Measurements from ENCODE around the gene GMDS. TPM values are rescaled to one million over a fixed set of nuclear protein-coding genes. Genes with fewer than 3 reads are reported as not detected.
A peak's percentile ranks its signal among the peaks of the same experiment; 100 is the strongest.

Gene GMDS
- total RNA-seq, 1 donor from 2014 or later, result 30.1 TPM

- intact Hi-C loops (cut with micrococcal nuclease), result no loop called here
- POLR2A ChIA-PET, result no interaction called here
- Mint-ChIP-seq H3K27ac (no peak overlapping the region), H3K4me1 (peaks cover 9% of the 10 kb centered on the region), H3K36me3 (ENCODE audit: low read depth) (no peaks in the 10 kb centered on the region), H3K9me3 (no peaks in the 10 kb centered on the region), H3K4me3 (no peak overlapping the region), H3K27me3 (no peaks in the 10 kb centered on the region)
- no peak for ATAC-seq (ENCODE audit: low read depth)
- CTCF ChIA-PET, result no interaction called here
- no peak for TF ChIP-seq CTCF (IDR thresholded peaks at IDR 0.05)
- DNase-seq, result no peak
Observed at GRCh38 chr6:2133716-2134310, 111.6 kb downstream of the GMDS start.

GRCh38 chr6:2132916-2133315, 112.5 kb downstream of the GMDS start:
- H3K4me1 Mint-ChIP-seq, result peaks cover 13% of the 10 kb centered on the region
- no peak overlapping the region for H3K4me3 Mint-ChIP-seq
- no peaks in the 10 kb centered on the region for H3K27me3 Mint-ChIP-seq
- DNase-seq (no peak), ATAC-seq (ENCODE audit: low read depth) (no peak)
- no peak for TF ChIP-seq CTCF (IDR thresholded peaks at IDR 0.05)
- no peak overlapping the region for H3K27ac Mint-ChIP-seq
- no peaks in the 10 kb centered on the region for H3K36me3 Mint-ChIP-seq (ENCODE audit: low read depth)
- CTCF ChIA-PET, result no interaction called here
- POLR2A ChIA-PET, result no interaction called here
- H3K9me3 Mint-ChIP-seq, result no peaks in the 10 kb centered on the region
- intact Hi-C loops (cut with micrococcal nuclease), result no loop called here

DNA sequence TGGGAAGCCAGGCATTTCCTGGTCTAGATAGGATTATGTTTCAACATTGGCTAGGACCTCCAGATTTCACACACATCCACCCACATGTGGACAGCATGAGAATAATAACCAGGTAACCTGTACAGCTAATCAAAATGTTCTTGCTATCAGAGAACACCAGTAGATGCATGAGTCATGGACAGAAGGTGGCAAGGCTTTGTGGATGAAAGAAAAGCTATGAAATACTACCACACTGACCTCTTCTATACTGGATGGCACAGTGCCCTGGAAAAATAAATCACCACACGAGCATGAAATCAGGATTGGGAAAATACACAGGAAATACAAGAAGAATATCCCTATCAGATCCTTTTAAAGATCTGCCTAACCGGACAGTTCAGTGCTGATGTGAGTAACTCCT, 113.0 kb downstream of the GMDS start:
- Mint-ChIP-seq H3K36me3 (ENCODE audit: low read depth) (no peaks in the 10 kb centered on the region), H3K4me1 (peaks cover 18% of the 10 kb centered on the region), H3K4me3 (no peak overlapping the region), H3K9me3 (no peaks in the 10 kb centered on the region), H3K27ac (no peak overlapping the region), H3K27me3 (no peaks in the 10 kb centered on the region)
- DNase-seq (no peak), ATAC-seq (ENCODE audit: low read depth) (no peak)
- ChIA-PET CTCF (no interaction called here), POLR2A (no interaction called here)
- intact Hi-C loops (cut with micrococcal nuclease), result no loop called here
- TF ChIP-seq CTCF (IDR thresholded peaks at IDR 0.05), result no peak

DNA sequence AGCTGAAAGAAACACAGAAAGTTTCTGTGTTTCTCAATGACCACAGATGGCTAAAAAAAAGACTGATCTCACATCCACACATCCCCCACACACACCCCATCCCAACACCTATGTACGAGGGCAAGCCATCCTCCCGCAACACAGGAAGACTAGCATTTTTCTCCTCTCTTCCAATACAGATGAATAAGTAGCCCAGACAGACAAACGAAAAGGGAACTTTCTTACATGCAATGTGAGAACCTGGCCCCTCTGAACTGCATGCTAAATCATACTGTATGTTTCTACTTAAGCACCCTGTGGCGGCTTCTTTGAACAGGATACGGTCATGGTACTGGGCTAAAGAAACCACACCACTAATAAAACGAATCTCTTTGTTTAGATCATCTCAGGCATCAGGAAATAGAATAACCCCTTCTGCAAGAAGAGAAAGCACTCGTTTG, 116.2 kb downstream of the GMDS start:
- Mint-ChIP-seq H3K27ac (no peak overlapping the region), H3K36me3 (ENCODE audit: low read depth) (no peaks in the 10 kb centered on the region), H3K27me3 (no peaks in the 10 kb centered on the region), H3K9me3 (no peaks in the 10 kb centered on the region), H3K4me3 (no peak overlapping the region), H3K4me1 (peaks cover 24% of the 10 kb centered on the region)
- intact Hi-C loops (cut with micrococcal nuclease), result no loop called here
- CTCF ChIA-PET, result no interaction called here
- ATAC-seq (ENCODE audit: low read depth) (no peak), DNase-seq (no peak)
- no peak for TF ChIP-seq CTCF (IDR thresholded peaks at IDR 0.05)
- POLR2A ChIA-PET, result no interaction called here

DNA sequence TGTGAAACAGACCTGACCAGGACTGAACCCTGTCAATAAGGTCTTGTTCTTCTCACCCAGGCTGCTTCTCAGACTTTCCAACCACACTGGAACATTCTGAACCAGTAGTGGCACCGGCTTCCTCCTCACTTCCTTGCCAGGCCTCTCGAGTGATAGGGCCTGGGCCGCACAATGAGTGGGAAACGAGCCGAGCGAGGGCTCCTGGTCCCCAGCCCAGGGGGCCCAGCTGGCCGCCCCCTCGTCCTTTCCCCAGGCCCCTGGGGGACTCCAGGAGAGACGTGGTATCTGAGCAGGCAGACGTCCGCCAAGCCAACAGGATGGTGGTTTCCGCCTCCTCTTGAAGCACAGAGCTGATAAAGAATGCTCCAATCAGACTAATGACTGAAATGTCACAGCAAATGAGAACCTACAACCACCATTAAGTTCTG, 117.9 kb downstream of the GMDS start:
- H3K36me3 Mint-ChIP-seq (ENCODE audit: low read depth), result no peaks in the 10 kb centered on the region
- H3K4me1 Mint-ChIP-seq, result peaks cover 24% of the 10 kb centered on the region
- peak; percentile 37 for DNase-seq
- H3K4me3 Mint-ChIP-seq, result peak overlapping the region; percentile 48
- intact Hi-C loops (cut with micrococcal nuclease), result loop anchor here (2.0 kb wide), 1 partner anchor 69 kb away; no protein-coding TSS in a partner anchor
- POLR2A ChIA-PET, result no interaction called here
- CTCF ChIA-PET, result no interaction called here
- no peak for TF ChIP-seq CTCF (IDR thresholded peaks at IDR 0.05)
- ATAC-seq (ENCODE audit: low read depth), result peak; percentile 80
- peak overlapping the region; percentile 70 for H3K27ac Mint-ChIP-seq
- H3K27me3 Mint-ChIP-seq, result no peaks in the 10 kb centered on the region
- H3K9me3 Mint-ChIP-seq, result no peaks in the 10 kb centered on the region
